Fibroblast of lung (primary cell): ENCODE measurements around the gene G6PC3.

ENCODE experiments used
- EZH2 ChIP-seq: IDR thresholded peaks from 2 replicates; pipeline ENCODE4 v1.5.1; 2012; ENCODE audit warnings: low read length, control low read depth, mild to moderate bottlenecking; ENCODE audit errors: missing control alignments
- TF ChIP-seq, protein P1 (sequence below), 2 donors: IDR thresholded peaks in 1 of 2; conservative IDR thresholded peaks in 1 of 2; 1 replicate in 1 of 2; 2 replicates in 1 of 2; pipeline ENCODE4 v1.5.1; 2011 to 2012; ENCODE audit warnings: low read length in 2 of 2, control low read depth in 1 of 2, inconsistent platforms in 1 of 2, low read depth in 1 of 2, mild to moderate bottlenecking in 1 of 2

GRCh38 chr17:44086364-44087311, 16.1 kb downstream of the G6PC3 start:
- TF ChIP-seq, protein P1, sequence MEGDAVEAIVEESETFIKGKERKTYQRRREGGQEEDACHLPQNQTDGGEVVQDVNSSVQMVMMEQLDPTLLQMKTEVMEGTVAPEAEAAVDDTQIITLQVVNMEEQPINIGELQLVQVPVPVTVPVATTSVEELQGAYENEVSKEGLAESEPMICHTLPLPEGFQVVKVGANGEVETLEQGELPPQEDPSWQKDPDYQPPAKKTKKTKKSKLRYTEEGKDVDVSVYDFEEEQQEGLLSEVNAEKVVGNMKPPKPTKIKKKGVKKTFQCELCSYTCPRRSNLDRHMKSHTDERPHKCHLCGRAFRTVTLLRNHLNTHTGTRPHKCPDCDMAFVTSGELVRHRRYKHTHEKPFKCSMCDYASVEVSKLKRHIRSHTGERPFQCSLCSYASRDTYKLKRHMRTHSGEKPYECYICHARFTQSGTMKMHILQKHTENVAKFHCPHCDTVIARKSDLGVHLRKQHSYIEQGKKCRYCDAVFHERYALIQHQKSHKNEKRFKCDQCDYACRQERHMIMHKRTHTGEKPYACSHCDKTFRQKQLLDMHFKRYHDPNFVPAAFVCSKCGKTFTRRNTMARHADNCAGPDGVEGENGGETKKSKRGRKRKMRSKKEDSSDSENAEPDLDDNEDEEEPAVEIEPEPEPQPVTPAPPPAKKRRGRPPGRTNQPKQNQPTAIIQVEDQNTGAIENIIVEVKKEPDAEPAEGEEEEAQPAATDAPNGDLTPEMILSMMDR (conservative IDR thresholded peaks at IDR 0.05 in 1 of 2, IDR thresholded peaks at IDR 0.05 in 1 of 2; ENCODE audit: low read depth in 1 of 2, low read length in 2 of 2), result no peak
- no peak for TF ChIP-seq EZH2
